Endothelial cell of umbilical vein (primary cell): ENCODE measurements around the gene SPINT1. TPM values are rescaled to one million over a fixed set of nuclear protein-coding genes. Genes with fewer than 3 reads are reported as not detected.

Source experiments
- BruUV-seq: library from RNA; stranded (reverse); fragments of 400-500 nt; replicated peaks from 2 replicates; lab custom pipeline; 2021; lab: Mats Ljungman, UMichigan
- CTCF ChIA-PET: fragments of 300-600, 350-600 bp; sonication (Branson Sonifier 250); formaldehyde crosslinking; loops from one replicate; lab custom pipeline; 2021; ENCODE audit warnings: antibody characterized with exemption, inconsistent platforms; lab: Charles Lee
- POLR2A ChIA-PET: fragments of 300-600, 350-600 bp; sonication (Branson Sonifier 250); formaldehyde crosslinking; loops from one replicate; lab custom pipeline; 2021; ENCODE audit warnings: antibody characterized with exemption, inconsistent platforms; lab: Charles Lee
- DNase-seq: peaks from one replicate; pipeline ENCODE4 v3.0.0-alpha.2; 2011; ENCODE audit warnings: low read depth, low spot score
- FAIRE-seq: peaks from 2 replicates; lab custom pipeline; 2011; peaks lifted over from hg19 to GRCh38; lab: Jason Lieb, UNC
- H2AFZ ChIP-seq: 2 replicates; pipeline ENCODE4 v1.6.0; 2012; ENCODE audit warnings: low read depth, low read length, control low read depth, inconsistent platforms
- H3K27ac ChIP-seq: 2 replicates; pipeline ENCODE4 v1.5.1; 2011; ENCODE audit warnings: low read depth, mild to moderate bottlenecking, control low read depth, low read length, moderate library complexity; ENCODE audit not compliant: insufficient read depth
- H3K27me3 ChIP-seq, 2 experiments: 2 replicates each; pipeline versions ENCODE4 v1.6.0 to v1.6.1; 2011; ENCODE audit warnings: low read length in 2 of 2, mixed read lengths in 1 of 2; ENCODE audit not compliant: control insufficient read depth in 2 of 2, insufficient read depth in 2 of 2
- H3K36me3 ChIP-seq, 2 experiments: 2 replicates in 1 of 2; 3 replicates in 1 of 2; pipeline ENCODE4 v1.5.1; 2011; ENCODE audit warnings: low read length in 2 of 2, mild to moderate bottlenecking in 1 of 2, moderate library complexity in 1 of 2; ENCODE audit not compliant: control insufficient read depth in 2 of 2, insufficient read depth in 2 of 2; ENCODE audit errors: extremely low read depth in 1 of 2
- H3K4me1 ChIP-seq: 3 replicates; pipeline ENCODE4 v1.5.1; 2011; ENCODE audit warnings: mild to moderate bottlenecking, low read length; ENCODE audit not compliant: control insufficient read depth, insufficient read depth; ENCODE audit errors: extremely low read depth
- H3K4me2 ChIP-seq: 2 replicates; pipeline ENCODE4 v1.6.1; 2011; ENCODE audit warnings: low read length, control low read depth, mixed read lengths; ENCODE audit not compliant: insufficient read depth
- H3K4me3 ChIP-seq, 3 experiments: fragments of 200-600 bp in 1 of 3; sonication (generic), shearing (Covaris generic) in 1 of 3; replicated peaks in 1 of 3; 2 replicates each; pipeline ENCODE4 v1.5.1; 2011 to 2016; ENCODE audit warnings: control low read depth in 3 of 3, low read length in 3 of 3, mild to moderate bottlenecking in 2 of 3, inconsistent platforms in 1 of 3, low read depth in 1 of 3, moderate library complexity in 1 of 3; ENCODE audit not compliant: insufficient read depth in 1 of 3
- H3K79me2 ChIP-seq: 2 replicates; pipeline ENCODE4 v1.6.0; 2012; ENCODE audit warnings: low read length, inconsistent platforms; ENCODE audit not compliant: control insufficient read depth, insufficient read depth
- H3K9ac ChIP-seq: replicated peaks from 2 replicates; pipeline ENCODE3; 2011; ENCODE audit warnings: low read length, control low read depth; ENCODE audit not compliant: insufficient read depth; ENCODE audit errors: extremely low read depth
- H3K9me1 ChIP-seq: replicated peaks from 3 replicates; pipeline ENCODE4 v1.6.0; 2011; ENCODE audit warnings: mild to moderate bottlenecking, low read length; ENCODE audit not compliant: control insufficient read depth, insufficient read depth; ENCODE audit errors: extremely low read depth
- H3K9me3 ChIP-seq: replicated peaks from 2 replicates; pipeline ENCODE4 v1.5.1; 2012; ENCODE audit warnings: low read length, inconsistent platforms; ENCODE audit not compliant: control insufficient read depth, insufficient read depth
- H4K20me1 ChIP-seq: replicated peaks from 2 replicates; pipeline ENCODE3; 2011; ENCODE audit warnings: mild to moderate bottlenecking, low read length; ENCODE audit not compliant: control insufficient read depth, insufficient read depth; ENCODE audit errors: extremely low read depth
- CTCF ChIP-seq, 2 donors: IDR thresholded peaks; 1 replicate in 1 of 2; 2 replicates in 1 of 2; pipeline ENCODE4 v1.5.1; 2011; ENCODE audit warnings: low read length in 2 of 2, mild to moderate bottlenecking in 2 of 2, moderate library complexity in 2 of 2, control low read depth in 1 of 2, inconsistent platforms in 1 of 2, low read depth in 1 of 2; ENCODE audit not compliant: insufficient read depth in 1 of 2; ENCODE audit errors: extremely low read depth in 1 of 2
- EZH2 ChIP-seq: IDR thresholded peaks from 2 replicates; pipeline ENCODE4 v1.6.1; 2012; ENCODE audit warnings: borderline replicate concordance, low read depth, mild to moderate bottlenecking, moderate library complexity, low read length, inconsistent platforms; ENCODE audit not compliant: severe bottlenecking
- FOS ChIP-seq: IDR thresholded peaks from 2 replicates; pipeline ENCODE4 v1.6.1; 2011; ENCODE audit warnings: mild to moderate bottlenecking, low read length, moderate library complexity, borderline replicate concordance; ENCODE audit not compliant: insufficient read depth
- GATA2 ChIP-seq: IDR thresholded peaks from 2 replicates; pipeline ENCODE4 v1.7.0; 2011; ENCODE audit warnings: low read depth, mild to moderate bottlenecking, moderate library complexity, mixed read lengths, low read length; ENCODE audit not compliant: insufficient read length, insufficient read depth
- JUN ChIP-seq: IDR thresholded peaks from 2 replicates; pipeline ENCODE4 v1.6.1; 2011; ENCODE audit warnings: borderline replicate concordance, low read depth; ENCODE audit not compliant: insufficient read length, insufficient read depth
- MYC ChIP-seq: IDR thresholded peaks from one replicate; pipeline ENCODE4 v1.6.1; 2011; ENCODE audit warnings: mild to moderate bottlenecking, low read depth, low read length
- POLR2A ChIP-seq: IDR thresholded peaks from 2 replicates; pipeline ENCODE4 v1.6.1; 2012; ENCODE audit warnings: low read depth, mild to moderate bottlenecking, control low read depth, low read length
- POLR2AphosphoS5 ChIP-seq: IDR thresholded peaks from 2 replicates; pipeline ENCODE4 v1.6.1; 2012; ENCODE audit warnings: low read depth, mild to moderate bottlenecking, control low read depth, low read length, moderate library complexity; ENCODE audit not compliant: insufficient read depth
- dilution Hi-C: fragments of 300-500 bp; cut with MboI; formaldehyde crosslinking; loops from one replicate; pipeline ENCODE4 v1.15.0; 2019; ENCODE audit warnings: low sequenced_read_pairs; ENCODE audit not compliant: extremely low pct_ligation_motif_present
- intact Hi-C: fragments of 100-400 bp; cut with micrococcal nuclease; formaldehyde crosslinking; loops from one replicate; pipeline ENCODE4 v1.10.0; 2022
- polyA plus RNA-seq, 4 experiments: library from polyadenylated mRNA; depleted of rRNA in 3 of 4; stranded (reverse) in 3 of 4; unstranded in 1 of 4; fragments of >200 nt; gene quantifications; 2 replicates each; pipeline versions ENCODE4 v1.2.1 to v1.2.3, GENCODE V29; 2011 to 2012; ENCODE audit warnings: missing spikeins in 1 of 4
- total RNA-seq: library from RNA; stranded (reverse); gene quantifications from 2 replicates; pipeline ENCODE4 v1.2.3, GENCODE V29; 2021
- TF ChIP-seq, protein P1 (sequence below): IDR thresholded peaks from 2 replicates; pipeline ENCODE4 v1.6.1; 2011; ENCODE audit not compliant: insufficient read depth, insufficient read length

Gene SPINT1
- total and polyA plus RNA-seq, 2 donors (not counting 3 experiments of a cell fraction or from before 2014, with no cell fraction given), result 4.1 to 4.2 TPM

- no TSS peak for BruUV-seq
- H3K9ac ChIP-seq, result no peak overlapping the region
- no peak overlapping the region for H3K4me2 ChIP-seq
- no peak for DNase-seq
- dilution Hi-C loops, result no loop called here
- no peaks in the 10 kb centered on the region for H3K27me3 ChIP-seq
- no peaks in the 10 kb centered on the region for H3K9me3 ChIP-seq
- H2AFZ ChIP-seq, result no peak overlapping the region
- TF ChIP-seq JUN (no peak), GATA2 (no peak), EZH2 (no peak), FOS (no peak), POLR2AphosphoS5 (no peak), POLR2A (no peak), MYC (no peak), CTCF (IDR thresholded peaks at IDR 0.05; ENCODE audit: extremely low read depth in 1 of 2, insufficient read depth in 1 of 2, low read depth in 1 of 2, low read length in 2 of 2) (no peak)
- TF ChIP-seq, protein P1, sequence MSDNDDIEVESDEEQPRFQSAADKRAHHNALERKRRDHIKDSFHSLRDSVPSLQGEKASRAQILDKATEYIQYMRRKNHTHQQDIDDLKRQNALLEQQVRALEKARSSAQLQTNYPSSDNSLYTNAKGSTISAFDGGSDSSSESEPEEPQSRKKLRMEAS, result no peak
- no peaks in the 10 kb centered on the region for H4K20me1 ChIP-seq
- no peak overlapping the region for H3K27ac ChIP-seq
- H3K4me1 ChIP-seq, result peaks cover 4% of the 10 kb centered on the region
- ChIA-PET CTCF (interaction anchor here (0.8 to 4.0 kb wide), 2 partner anchors 17 to 142 kb away, joined by 3 to 48 read pairs; partner anchors contain the start of gene RHOV), POLR2A (no interaction called here)
- intact Hi-C loops, result no loop called here
- H3K9me1 ChIP-seq, result no peaks in the 10 kb centered on the region
- H3K4me3 ChIP-seq, result no peak overlapping the region
- FAIRE-seq, result no peak
- H3K79me2 ChIP-seq, result no peaks in the 10 kb centered on the region
- no peaks in the 10 kb centered on the region for H3K36me3 ChIP-seq
Observed at GRCh38 chr15:40889112-40889511, 45.3 kb downstream of the SPINT1 start.
